ENCODE measurements around the gene M6PR. TPM values are rescaled to one million over a fixed set of nuclear protein-coding genes. Genes with fewer than 3 reads are reported as not detected.
A peak's percentile ranks its signal among the peaks of the same experiment; 100 is the strongest.

The M6PR gene
- total and polyA plus RNA-seq, 10 of the 15 experiments (the other 5 are each of a cell fraction or from before 2014, with no cell fraction given), result 65.4 to 209 (median 139) TPM

DNA sequence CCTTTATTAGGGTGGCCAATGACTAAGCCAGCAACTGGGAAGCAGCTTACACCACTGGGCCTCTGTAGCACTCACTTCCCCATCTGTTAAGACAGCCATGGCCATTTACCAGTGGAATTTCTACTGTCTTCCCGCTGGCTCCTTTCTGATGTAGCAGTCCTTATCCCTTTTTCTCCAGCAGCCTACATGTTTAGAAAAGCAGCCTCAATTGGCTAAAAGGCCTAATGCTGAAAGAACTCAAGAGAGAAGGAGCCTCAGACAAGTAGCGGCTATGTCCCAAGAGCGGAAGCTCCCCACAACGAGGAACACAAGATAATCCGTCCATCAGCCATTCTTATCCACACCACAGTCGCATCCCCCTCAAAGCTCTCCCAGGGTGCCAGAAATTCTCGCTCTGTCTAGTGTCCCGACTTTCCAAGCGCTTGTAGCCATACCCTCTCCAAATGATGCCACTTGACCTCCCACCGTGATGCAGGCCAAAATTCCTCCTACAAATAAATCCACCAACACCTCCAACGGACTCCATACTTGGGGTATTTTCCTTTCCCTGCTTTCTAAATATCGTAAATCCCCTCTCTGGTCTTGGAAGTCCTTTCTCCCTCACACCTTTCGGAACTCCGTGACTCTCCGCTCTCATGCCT is 624 bp downstream of the M6PR start (continued):
- TF ChIP-seq, protein P1, sequence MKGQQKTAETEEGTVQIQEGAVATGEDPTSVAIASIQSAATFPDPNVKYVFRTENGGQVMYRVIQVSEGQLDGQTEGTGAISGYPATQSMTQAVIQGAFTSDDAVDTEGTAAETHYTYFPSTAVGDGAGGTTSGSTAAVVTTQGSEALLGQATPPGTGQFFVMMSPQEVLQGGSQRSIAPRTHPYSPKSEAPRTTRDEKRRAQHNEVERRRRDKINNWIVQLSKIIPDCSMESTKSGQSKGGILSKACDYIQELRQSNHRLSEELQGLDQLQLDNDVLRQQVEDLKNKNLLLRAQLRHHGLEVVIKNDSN (IDR thresholded peaks at IDR 0.05; ENCODE audit: borderline replicate concordance, extremely low read length, insufficient read depth, low read depth, low read length), result no peak
- TF ChIP-seq, protein P2, sequence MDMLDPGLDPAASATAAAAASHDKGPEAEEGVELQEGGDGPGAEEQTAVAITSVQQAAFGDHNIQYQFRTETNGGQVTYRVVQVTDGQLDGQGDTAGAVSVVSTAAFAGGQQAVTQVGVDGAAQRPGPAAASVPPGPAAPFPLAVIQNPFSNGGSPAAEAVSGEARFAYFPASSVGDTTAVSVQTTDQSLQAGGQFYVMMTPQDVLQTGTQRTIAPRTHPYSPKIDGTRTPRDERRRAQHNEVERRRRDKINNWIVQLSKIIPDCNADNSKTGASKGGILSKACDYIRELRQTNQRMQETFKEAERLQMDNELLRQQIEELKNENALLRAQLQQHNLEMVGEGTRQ (IDR thresholded peaks at IDR 0.05; ENCODE audit: borderline replicate concordance, low read depth, low read length), result no peak
- TF ChIP-seq KLF5 (IDR thresholded peaks at IDR 0.05; ENCODE audit: partially characterized antibody), result no peak
- no peak for TF ChIP-seq CHD2 (IDR thresholded peaks at IDR 0.05; ENCODE audit: borderline replicate concordance, low read depth, low read length)
- TF ChIP-seq DPF2 (IDR thresholded peaks at IDR 0.05), result 0 out of 2 replicates have a peak, but pooled peaks have one; percentile 17
- 0 out of 2 replicates have a peak, but pooled peaks have one; percentile 32 for TF ChIP-seq BMI1 (IDR thresholded peaks at IDR 0.05; ENCODE audit: borderline replicate concordance)
- no peak for TF ChIP-seq RCOR1 (conservative IDR thresholded peaks at IDR 0.05; ENCODE audit: low read depth, low read length)
- no peak for TF ChIP-seq ZBED1 (IDR thresholded peaks at IDR 0.05; ENCODE audit: borderline replicate concordance)
- no peak for TF ChIP-seq IRF4 (IDR thresholded peaks at IDR 0.05; ENCODE audit: low read depth, low read length)
- TF ChIP-seq, protein P3, sequence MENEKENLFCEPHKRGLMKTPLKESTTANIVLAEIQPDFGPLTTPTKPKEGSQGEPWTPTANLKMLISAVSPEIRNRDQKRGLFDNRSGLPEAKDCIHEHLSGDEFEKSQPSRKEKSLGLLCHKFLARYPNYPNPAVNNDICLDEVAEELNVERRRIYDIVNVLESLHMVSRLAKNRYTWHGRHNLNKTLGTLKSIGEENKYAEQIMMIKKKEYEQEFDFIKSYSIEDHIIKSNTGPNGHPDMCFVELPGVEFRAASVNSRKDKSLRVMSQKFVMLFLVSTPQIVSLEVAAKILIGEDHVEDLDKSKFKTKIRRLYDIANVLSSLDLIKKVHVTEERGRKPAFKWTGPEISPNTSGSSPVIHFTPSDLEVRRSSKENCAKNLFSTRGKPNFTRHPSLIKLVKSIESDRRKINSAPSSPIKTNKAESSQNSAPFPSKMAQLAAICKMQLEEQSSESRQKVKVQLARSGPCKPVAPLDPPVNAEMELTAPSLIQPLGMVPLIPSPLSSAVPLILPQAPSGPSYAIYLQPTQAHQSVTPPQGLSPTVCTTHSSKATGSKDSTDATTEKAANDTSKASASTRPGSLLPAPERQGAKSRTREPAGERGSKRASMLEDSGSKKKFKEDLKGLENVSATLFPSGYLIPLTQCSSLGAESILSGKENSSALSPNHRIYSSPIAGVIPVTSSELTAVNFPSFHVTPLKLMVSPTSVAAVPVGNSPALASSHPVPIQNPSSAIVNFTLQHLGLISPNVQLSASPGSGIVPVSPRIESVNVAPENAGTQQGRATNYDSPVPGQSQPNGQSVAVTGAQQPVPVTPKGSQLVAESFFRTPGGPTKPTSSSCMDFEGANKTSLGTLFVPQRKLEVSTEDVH (IDR thresholded peaks at IDR 0.05; ENCODE audit: low read depth, partially characterized antibody), result no peak
- TF ChIP-seq BRCA1 (IDR thresholded peaks at IDR 0.05; ENCODE audit: low read depth, low read length), result no peak
- TF ChIP-seq, protein P4, sequence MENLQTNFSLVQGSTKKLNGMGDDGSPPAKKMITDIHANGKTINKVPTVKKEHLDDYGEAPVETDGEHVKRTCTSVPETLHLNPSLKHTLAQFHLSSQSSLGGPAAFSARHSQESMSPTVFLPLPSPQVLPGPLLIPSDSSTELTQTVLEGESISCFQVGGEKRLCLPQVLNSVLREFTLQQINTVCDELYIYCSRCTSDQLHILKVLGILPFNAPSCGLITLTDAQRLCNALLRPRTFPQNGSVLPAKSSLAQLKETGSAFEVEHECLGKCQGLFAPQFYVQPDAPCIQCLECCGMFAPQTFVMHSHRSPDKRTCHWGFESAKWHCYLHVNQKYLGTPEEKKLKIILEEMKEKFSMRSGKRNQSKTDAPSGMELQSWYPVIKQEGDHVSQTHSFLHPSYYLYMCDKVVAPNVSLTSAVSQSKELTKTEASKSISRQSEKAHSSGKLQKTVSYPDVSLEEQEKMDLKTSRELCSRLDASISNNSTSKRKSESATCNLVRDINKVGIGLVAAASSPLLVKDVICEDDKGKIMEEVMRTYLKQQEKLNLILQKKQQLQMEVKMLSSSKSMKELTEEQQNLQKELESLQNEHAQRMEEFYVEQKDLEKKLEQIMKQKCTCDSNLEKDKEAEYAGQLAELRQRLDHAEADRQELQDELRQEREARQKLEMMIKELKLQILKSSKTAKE (IDR thresholded peaks at IDR 0.05; ENCODE audit: low read depth, poor library complexity, severe bottlenecking), result no peak
- TF ChIP-seq NBN (IDR thresholded peaks at IDR 0.05), result no peak
- TF ChIP-seq, protein P5, sequence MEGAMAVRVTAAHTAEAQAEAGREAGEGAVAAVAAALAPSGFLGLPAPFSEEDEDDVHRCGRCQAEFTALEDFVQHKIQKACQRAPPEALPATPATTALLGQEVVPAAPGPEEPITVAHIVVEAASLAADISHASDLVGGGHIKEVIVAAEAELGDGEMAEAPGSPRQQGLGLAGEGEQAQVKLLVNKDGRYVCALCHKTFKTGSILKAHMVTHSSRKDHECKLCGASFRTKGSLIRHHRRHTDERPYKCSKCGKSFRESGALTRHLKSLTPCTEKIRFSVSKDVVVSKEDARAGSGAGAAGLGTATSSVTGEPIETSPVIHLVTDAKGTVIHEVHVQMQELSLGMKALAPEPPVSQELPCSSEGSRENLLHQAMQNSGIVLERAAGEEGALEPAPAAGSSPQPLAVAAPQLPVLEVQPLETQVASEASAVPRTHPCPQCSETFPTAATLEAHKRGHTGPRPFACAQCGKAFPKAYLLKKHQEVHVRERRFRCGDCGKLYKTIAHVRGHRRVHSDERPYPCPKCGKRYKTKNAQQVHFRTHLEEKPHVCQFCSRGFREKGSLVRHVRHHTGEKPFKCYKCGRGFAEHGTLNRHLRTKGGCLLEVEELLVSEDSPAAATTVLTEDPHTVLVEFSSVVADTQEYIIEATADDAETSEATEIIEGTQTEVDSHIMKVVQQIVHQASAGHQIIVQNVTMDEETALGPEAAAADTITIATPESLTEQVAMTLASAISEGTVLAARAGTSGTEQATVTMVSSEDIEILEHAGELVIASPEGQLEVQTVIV (IDR thresholded peaks at IDR 0.05; ENCODE audit: borderline replicate concordance, partially characterized antibody), result no peak
- TF ChIP-seq ZNF384 (IDR thresholded peaks at IDR 0.05; ENCODE audit: borderline replicate concordance, low read depth, low read length), result no peak
- TF ChIP-seq HDAC6 (IDR thresholded peaks at IDR 0.05; ENCODE audit: unreplicated experiment), result no peak
- TF ChIP-seq SMAD5 (IDR thresholded peaks at IDR 0.05; ENCODE audit: low read depth), result no peak
- TF ChIP-seq CBFB (IDR thresholded peaks at IDR 0.05; ENCODE audit: low read depth), result 0 out of 2 replicates have a peak, but pooled peaks have one; percentile 32
- no peak for TF ChIP-seq CREM (IDR thresholded peaks at IDR 0.05; ENCODE audit: low read depth)
- TF ChIP-seq LARP7 (IDR thresholded peaks at IDR 0.05), result 0 out of 2 replicates have a peak, but pooled peaks have one; percentile 6
- TF ChIP-seq ZNF207 (IDR thresholded peaks at IDR 0.05; ENCODE audit: borderline replicate concordance), result no peak
- no peak for TF ChIP-seq STAT3 (IDR thresholded peaks at IDR 0.05; ENCODE audit: low read depth, low read length)

Data from GM12878 (cell line).